Measurements from ENCODE around the gene FAM186B.

Gene FAM186B

GRCh38 chr12:49558526-49558925 is 46.9 kb downstream of the FAM186B start:
- TF ChIP-seq CTCF (IDR thresholded peaks at IDR 0.05; ENCODE audit: borderline replicate concordance, control extremely low read depth, extremely low read depth, insufficient read depth, missing control alignments): no peak
- in situ Hi-C loops (cut with MboI; ENCODE audit: low sequenced_read_pairs, unreplicated experiment): no loop called here
- DNase-seq (ENCODE audit: low spot score): no peak

- no peak for DNase-seq (ENCODE audit: low spot score)
- no peak for TF ChIP-seq CTCF (IDR thresholded peaks at IDR 0.05; ENCODE audit: borderline replicate concordance, control extremely low read depth, extremely low read depth, insufficient read depth, missing control alignments)
- in situ Hi-C loops (cut with MboI; ENCODE audit: low sequenced_read_pairs, unreplicated experiment): no loop called here
These were observed 47.6 kb downstream of the FAM186B start for GRCh38 chr12:49557917-49558215.

GRCh38 chr12:49557187-49557916 is 48.1 kb downstream of the FAM186B start:
- no peak for TF ChIP-seq CTCF (IDR thresholded peaks at IDR 0.05; ENCODE audit: borderline replicate concordance, control extremely low read depth, extremely low read depth, insufficient read depth, missing control alignments)
- in situ Hi-C loops (cut with MboI; ENCODE audit: low sequenced_read_pairs, unreplicated experiment): no loop called here
- no peak for DNase-seq (ENCODE audit: low spot score)

- no peak for TF ChIP-seq CTCF (IDR thresholded peaks at IDR 0.05; ENCODE audit: borderline replicate concordance, control extremely low read depth, extremely low read depth, insufficient read depth, missing control alignments)
- DNase-seq (ENCODE audit: low spot score): no peak
- in situ Hi-C loops (cut with MboI; ENCODE audit: low sequenced_read_pairs, unreplicated experiment): no loop called here
These were observed 48.9 kb downstream of the FAM186B start for GRCh38 chr12:49556391-49557186.

GRCh38 chr12:49555631-49556390 is 49.6 kb downstream of the FAM186B start:
- in situ Hi-C loops (cut with MboI; ENCODE audit: low sequenced_read_pairs, unreplicated experiment): no loop called here
- TF ChIP-seq CTCF (IDR thresholded peaks at IDR 0.05; ENCODE audit: borderline replicate concordance, control extremely low read depth, extremely low read depth, insufficient read depth, missing control alignments): no peak
- no peak for DNase-seq (ENCODE audit: low spot score)

- in situ Hi-C loops (cut with MboI; ENCODE audit: low sequenced_read_pairs, unreplicated experiment): no loop called here
- no peak for DNase-seq (ENCODE audit: low spot score)
- no peak for TF ChIP-seq CTCF (IDR thresholded peaks at IDR 0.05; ENCODE audit: borderline replicate concordance, control extremely low read depth, extremely low read depth, insufficient read depth, missing control alignments)
These were observed 51.2 kb downstream of the FAM186B start for GRCh38 chr12:49554266-49554665.

Data from GM13976 (cell line).